Measurements from ENCODE around the gene OPALIN. TPM values are rescaled to one million over a fixed set of nuclear protein-coding genes. Genes with fewer than 3 reads are reported as not detected.

Gene OPALIN
- total RNA-seq, 4 donors from 2014 or later, result not detected

DNA sequence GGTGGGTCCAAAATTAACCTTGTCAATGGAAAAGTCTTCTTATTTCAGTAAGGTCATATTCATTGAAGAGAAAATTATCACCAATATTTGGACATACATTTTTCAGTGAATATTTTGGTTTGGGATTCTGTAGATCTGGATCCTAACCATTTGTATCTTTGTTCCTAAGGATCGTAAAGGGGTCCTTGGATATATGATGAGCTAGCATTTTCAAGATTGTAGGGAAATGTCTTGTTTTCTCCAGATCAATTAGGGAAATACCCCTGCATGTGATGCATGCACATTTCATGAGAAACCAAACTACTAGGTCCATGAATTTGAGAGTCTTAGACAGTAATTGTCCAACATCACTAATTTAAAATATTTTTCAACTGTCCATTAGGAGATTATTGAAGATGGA, 36.5 kb downstream of the OPALIN start:
- TF ChIP-seq POLR2A (IDR thresholded peaks at IDR 0.05) (no peak), CTCF (IDR thresholded peaks at IDR 0.05) (no peak)
- no peak for DNase-seq (ENCODE audit: low spot score in 2 of 2)
- intact Hi-C loops (cut with DNase I; ENCODE audit: low total_unique reads), result no loop called here
- H3K4me3 ChIP-seq (ENCODE audit: low read depth, poor library complexity, severe bottlenecking), result no peak overlapping the region
- WGBS, 2 donors, result 78 to 87% methylated on average over 1 of the region's 1 CpG

GRCh38 chr10:96321822-96322221, 37.0 kb downstream of the OPALIN start:
- WGBS, 2 donors, result 68 to 70% methylated on average over 5 of the region's 5 CpGs
- TF ChIP-seq CTCF (IDR thresholded peaks at IDR 0.05) (no peak), POLR2A (IDR thresholded peaks at IDR 0.05) (no peak)
- DNase-seq (ENCODE audit: low spot score in 2 of 2), result no peak
- intact Hi-C loops (cut with DNase I; ENCODE audit: low total_unique reads), result no loop called here
- no peak overlapping the region for H3K4me3 ChIP-seq (ENCODE audit: low read depth, poor library complexity, severe bottlenecking)

- no peak overlapping the region for H3K4me3 ChIP-seq (ENCODE audit: low read depth, poor library complexity, severe bottlenecking)
- 28 to 35% methylated on average over 3 of the region's 3 CpGs for WGBS, 2 donors
- intact Hi-C loops (cut with DNase I; ENCODE audit: low total_unique reads), result no loop called here
Measured at GRCh38 chr10:96319754-96320474, 38.9 kb downstream of the OPALIN start.

GRCh38 chr10:96317067-96317833, 41.6 kb downstream of the OPALIN start:
- H3K4me3 ChIP-seq (ENCODE audit: low read depth, poor library complexity, severe bottlenecking), result no peak overlapping the region
- intact Hi-C loops (cut with DNase I; ENCODE audit: low total_unique reads), result no loop called here
- no peak for DNase-seq (ENCODE audit: low spot score in 2 of 2)
- WGBS, 2 donors, result 81 to 86% methylated on average over 4 of the region's 4 CpGs
- no peak for TF ChIP-seq CTCF (IDR thresholded peaks at IDR 0.05)
- TF ChIP-seq POLR2A (IDR thresholded peaks at IDR 0.05), result no peak

More at GRCh38 chr10:96319754-96320474, 38.9 kb downstream of the OPALIN start:
- no peak for TF ChIP-seq CTCF (IDR thresholded peaks at IDR 0.05)
- TF ChIP-seq POLR2A (IDR thresholded peaks at IDR 0.05), result no peak
- no peak for DNase-seq (ENCODE audit: low spot score in 2 of 2)

- intact Hi-C loops (cut with DNase I; ENCODE audit: low total_unique reads), result no loop called here
- TF ChIP-seq CTCF (IDR thresholded peaks at IDR 0.05) (no peak), POLR2A (IDR thresholded peaks at IDR 0.05) (no peak)
- no peak for DNase-seq (ENCODE audit: low spot score in 2 of 2)
- no peak overlapping the region for H3K4me3 ChIP-seq (ENCODE audit: low read depth, poor library complexity, severe bottlenecking)
- 53 to 68% methylated on average over 2 of the region's 2 CpGs for WGBS, 2 donors
Measured at GRCh38 chr10:96313344-96313743, 45.5 kb downstream of the OPALIN start.

All from lower leg skin (tissue), 4 donors.